ENCODE data around the gene VWA3A. TPM values are rescaled to one million over a fixed set of nuclear protein-coding genes. Genes with fewer than 3 reads are reported as not detected.

Gene VWA3A
- total RNA-seq, 1 donor from 2014 or later = 0.98 TPM

- no peaks in the 10 kb centered on the region for H3K4me1 Mint-ChIP-seq (ENCODE audit: low read depth)
- no peak for DNase-seq (ENCODE audit: low spot score, unreplicated experiment)
- H3K9me3 Mint-ChIP-seq (ENCODE audit: low read depth) = no peaks in the 10 kb centered on the region
- H3K27ac Mint-ChIP-seq = no peak overlapping the region
- TF ChIP-seq CTCF (IDR thresholded peaks at IDR 0.05; ENCODE audit: unreplicated experiment) = no peak
- no peaks in the 10 kb centered on the region for H3K27me3 Mint-ChIP-seq
- peaks cover 3% of the 10 kb centered on the region for H3K36me3 Mint-ChIP-seq (ENCODE audit: insufficient read depth)
- no peak overlapping the region for H3K4me3 Mint-ChIP-seq (ENCODE audit: low read depth)
Measured at GRCh38 chr16:22053921-22054341, 38.4 kb upstream of the VWA3A start.

- Mint-ChIP-seq H3K36me3 (ENCODE audit: insufficient read depth) (peaks cover 3% of the 10 kb centered on the region), H3K4me3 (ENCODE audit: low read depth) (no peak overlapping the region), H3K9me3 (ENCODE audit: low read depth) (no peaks in the 10 kb centered on the region), H3K4me1 (ENCODE audit: low read depth) (no peaks in the 10 kb centered on the region), H3K27ac (no peak overlapping the region), H3K27me3 (no peaks in the 10 kb centered on the region)
- no peak for TF ChIP-seq CTCF (IDR thresholded peaks at IDR 0.05; ENCODE audit: unreplicated experiment)
- no peak for DNase-seq (ENCODE audit: low spot score, unreplicated experiment)
Measured at GRCh38 chr16:22054847-22055590, 37.3 kb upstream of the VWA3A start.

GRCh38 chr16:22055881-22056280 is 36.5 kb upstream of the VWA3A start:
- H3K36me3 Mint-ChIP-seq (ENCODE audit: insufficient read depth) = peaks cover 3% of the 10 kb centered on the region
- H3K4me3 Mint-ChIP-seq (ENCODE audit: low read depth) = no peak overlapping the region
- peak; percentile 36 for TF ChIP-seq CTCF (IDR thresholded peaks at IDR 0.05; ENCODE audit: unreplicated experiment)
- no peaks in the 10 kb centered on the region for H3K27me3 Mint-ChIP-seq
- H3K27ac Mint-ChIP-seq = no peak overlapping the region
- H3K9me3 Mint-ChIP-seq (ENCODE audit: low read depth) = no peaks in the 10 kb centered on the region
- H3K4me1 Mint-ChIP-seq (ENCODE audit: low read depth) = no peaks in the 10 kb centered on the region
- no peak for DNase-seq (ENCODE audit: low spot score, unreplicated experiment)

- no peak for DNase-seq (ENCODE audit: low spot score, unreplicated experiment)
- peak overlapping the region; percentile 50 for H3K27ac Mint-ChIP-seq
- no peaks in the 10 kb centered on the region for H3K27me3 Mint-ChIP-seq
- no peak for TF ChIP-seq CTCF (IDR thresholded peaks at IDR 0.05; ENCODE audit: unreplicated experiment)
- H3K4me3 Mint-ChIP-seq (ENCODE audit: low read depth) = no peak overlapping the region
- peaks cover 5% of the 10 kb centered on the region for H3K36me3 Mint-ChIP-seq (ENCODE audit: insufficient read depth)
- H3K9me3 Mint-ChIP-seq (ENCODE audit: low read depth) = peaks cover 6% of the 10 kb centered on the region
- peaks cover 11% of the 10 kb centered on the region for H3K4me1 Mint-ChIP-seq (ENCODE audit: low read depth)
Measured at GRCh38 chr16:22063888-22064467, 28.4 kb upstream of the VWA3A start.

- DNase-seq (ENCODE audit: low spot score, unreplicated experiment) = no peak
- Mint-ChIP-seq H3K27ac (no peak overlapping the region), H3K4me3 (ENCODE audit: low read depth) (no peak overlapping the region), H3K27me3 (no peaks in the 10 kb centered on the region), H3K4me1 (ENCODE audit: low read depth) (peaks cover 11% of the 10 kb centered on the region), H3K9me3 (ENCODE audit: low read depth) (peaks cover 6% of the 10 kb centered on the region), H3K36me3 (ENCODE audit: insufficient read depth) (peaks cover 5% of the 10 kb centered on the region)
- no peak for TF ChIP-seq CTCF (IDR thresholded peaks at IDR 0.05; ENCODE audit: unreplicated experiment)
Measured at GRCh38 chr16:22065252-22065651, 27.1 kb upstream of the VWA3A start.
